ENCODE results near the gene PREX1. TPM values are rescaled to one million over a fixed set of nuclear protein-coding genes. Genes with fewer than 3 reads are reported as not detected.

The PREX1 gene
- total RNA-seq, 3 donors from 2014 or later, result 53.1 to 84.2 (median 65.1) TPM

DNA sequence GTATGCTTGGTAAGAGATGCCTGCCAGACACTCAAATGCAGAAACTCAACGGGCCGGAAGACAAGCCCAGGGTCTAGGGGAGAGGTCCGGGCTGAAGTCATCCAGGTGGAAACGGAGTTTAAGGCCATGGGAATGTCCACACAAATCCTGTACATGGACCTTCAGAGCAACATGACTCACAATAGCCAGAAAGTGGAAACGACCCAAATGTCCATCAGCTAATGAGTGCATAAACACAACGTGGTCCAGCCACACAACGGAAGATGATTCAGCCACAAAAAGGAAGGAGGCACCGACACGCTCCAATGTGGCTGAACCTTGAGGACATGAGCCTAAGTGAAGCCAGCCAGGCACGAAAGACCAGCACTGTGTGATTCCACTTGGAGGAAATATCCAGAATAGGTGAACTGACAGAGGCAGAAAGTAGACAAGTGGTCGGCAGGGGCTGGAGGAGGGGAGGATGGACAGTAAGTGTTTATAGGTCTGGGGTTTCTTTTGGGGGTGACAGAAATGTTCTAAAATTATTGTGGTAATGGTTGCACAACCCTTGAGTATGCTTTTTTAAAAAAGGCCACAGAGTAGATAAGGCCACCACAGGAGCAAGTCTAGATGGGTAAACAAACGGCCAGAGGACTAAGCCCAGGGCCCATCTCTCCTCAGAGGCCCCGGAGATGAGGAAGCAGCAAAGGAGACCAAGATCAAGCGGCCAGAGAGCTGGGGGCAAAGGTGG, 105.6 kb downstream of the PREX1 start:
- no peaks in the 10 kb centered on the region for H3K27me3 ChIP-seq
- H3K4me3 ChIP-seq, result no peak overlapping the region
- peaks cover 3 to 11% of the 10 kb centered on the region in 2 donors for H3K9me3 ChIP-seq
- peak overlapping the region; percentile 57 to 77 for H3K27ac ChIP-seq
- intact Hi-C loops (cut with DNase I; ENCODE audit: low total_unique reads), result no loop called here
- no peaks in the 10 kb centered on the region for H3K4me1 ChIP-seq
- H3K36me3 ChIP-seq, result no peaks in the 10 kb centered on the region
- no peak for TF ChIP-seq POLR2A (IDR thresholded peaks at IDR 0.05)
- TF ChIP-seq POLR2AphosphoS5 (IDR thresholded peaks at IDR 0.05), result no peak
- TF ChIP-seq, protein P1, sequence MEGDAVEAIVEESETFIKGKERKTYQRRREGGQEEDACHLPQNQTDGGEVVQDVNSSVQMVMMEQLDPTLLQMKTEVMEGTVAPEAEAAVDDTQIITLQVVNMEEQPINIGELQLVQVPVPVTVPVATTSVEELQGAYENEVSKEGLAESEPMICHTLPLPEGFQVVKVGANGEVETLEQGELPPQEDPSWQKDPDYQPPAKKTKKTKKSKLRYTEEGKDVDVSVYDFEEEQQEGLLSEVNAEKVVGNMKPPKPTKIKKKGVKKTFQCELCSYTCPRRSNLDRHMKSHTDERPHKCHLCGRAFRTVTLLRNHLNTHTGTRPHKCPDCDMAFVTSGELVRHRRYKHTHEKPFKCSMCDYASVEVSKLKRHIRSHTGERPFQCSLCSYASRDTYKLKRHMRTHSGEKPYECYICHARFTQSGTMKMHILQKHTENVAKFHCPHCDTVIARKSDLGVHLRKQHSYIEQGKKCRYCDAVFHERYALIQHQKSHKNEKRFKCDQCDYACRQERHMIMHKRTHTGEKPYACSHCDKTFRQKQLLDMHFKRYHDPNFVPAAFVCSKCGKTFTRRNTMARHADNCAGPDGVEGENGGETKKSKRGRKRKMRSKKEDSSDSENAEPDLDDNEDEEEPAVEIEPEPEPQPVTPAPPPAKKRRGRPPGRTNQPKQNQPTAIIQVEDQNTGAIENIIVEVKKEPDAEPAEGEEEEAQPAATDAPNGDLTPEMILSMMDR (IDR thresholded peaks at IDR 0.05), result no peak
- DNase-seq (ENCODE audit: low spot score in 2 of 2), result no peak

DNA sequence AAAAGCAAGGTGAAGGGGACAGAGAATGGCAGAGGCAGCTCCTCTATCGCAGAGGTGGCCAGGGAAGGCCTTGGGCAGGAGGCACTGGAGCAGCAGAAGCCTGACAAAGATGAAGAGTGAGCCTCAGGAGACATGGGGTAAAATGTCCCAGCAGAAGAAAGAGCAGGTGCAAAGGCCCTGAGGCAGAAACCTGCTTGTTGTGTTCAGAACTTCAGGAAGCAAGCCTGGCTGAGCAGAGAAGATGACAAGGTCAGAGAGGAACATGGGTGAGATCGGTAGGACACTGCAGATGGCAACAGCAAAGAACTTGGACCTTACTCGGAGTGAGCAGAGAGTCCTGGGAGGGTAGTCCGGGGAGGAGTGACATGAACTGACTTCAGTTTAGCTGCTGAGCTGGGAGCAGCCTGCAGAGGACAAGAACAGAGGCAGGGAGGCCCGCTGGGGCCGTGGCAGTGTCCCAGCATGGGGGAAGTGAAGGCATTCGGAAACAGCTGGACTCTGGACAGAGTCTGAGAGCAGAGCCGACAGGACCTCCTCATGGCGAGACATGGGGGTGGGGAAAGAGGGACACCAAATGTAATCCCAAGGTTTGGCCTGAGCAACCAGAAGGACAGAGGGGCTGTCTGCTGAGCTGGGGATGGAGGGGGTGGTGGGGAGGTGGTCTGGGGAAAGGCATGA, 106.3 kb downstream of the PREX1 start:
- H3K36me3 ChIP-seq, result no peaks in the 10 kb centered on the region
- H3K4me3 ChIP-seq, result no peak overlapping the region
- peak overlapping the region; percentile 11 to 77 for H3K27ac ChIP-seq
- H3K27me3 ChIP-seq, result no peaks in the 10 kb centered on the region
- no peaks in the 10 kb centered on the region for H3K4me1 ChIP-seq
- intact Hi-C loops (cut with DNase I; ENCODE audit: low total_unique reads), result no loop called here
- TF ChIP-seq POLR2AphosphoS5 (IDR thresholded peaks at IDR 0.05) (no peak), POLR2A (IDR thresholded peaks at IDR 0.05) (no peak)
- TF ChIP-seq, protein P1 (IDR thresholded peaks at IDR 0.05), result no peak
- peaks cover 3 to 11% of the 10 kb centered on the region in 2 donors for H3K9me3 ChIP-seq
- DNase-seq (ENCODE audit: low spot score in 2 of 2), result no peak

GRCh38 chr20:48720256-48720985, 107.4 kb downstream of the PREX1 start:
- peak in 1 of 2 donors; percentile 28 for DNase-seq (ENCODE audit: low spot score in 2 of 2)
- peaks cover 3 to 11% of the 10 kb centered on the region in 2 donors for H3K9me3 ChIP-seq
- no peaks in the 10 kb centered on the region for H3K27me3 ChIP-seq
- H3K4me3 ChIP-seq, result no peak overlapping the region
- H3K27ac ChIP-seq, result no peak overlapping the region
- TF ChIP-seq POLR2A (IDR thresholded peaks at IDR 0.05) (no peak), POLR2AphosphoS5 (IDR thresholded peaks at IDR 0.05) (no peak)
- TF ChIP-seq, protein P1 (IDR thresholded peaks at IDR 0.05), result no peak
- H3K4me1 ChIP-seq, result no peaks in the 10 kb centered on the region
- intact Hi-C loops (cut with DNase I; ENCODE audit: low total_unique reads), result no loop called here
- H3K36me3 ChIP-seq, result no peaks in the 10 kb centered on the region

- no peak for DNase-seq (ENCODE audit: low spot score in 2 of 2)
- intact Hi-C loops (cut with DNase I; ENCODE audit: low total_unique reads), result no loop called here
- Histone ChIP-seq H3K4me3 (no peak overlapping the region), H3K36me3 (no peaks in the 10 kb centered on the region), H3K27me3 (no peaks in the 10 kb centered on the region), H3K4me1 (no peaks in the 10 kb centered on the region), H3K9me3 (peaks cover 3 to 11% of the 10 kb centered on the region in 2 donors), H3K27ac (no peak overlapping the region)
- TF ChIP-seq, protein P1 (IDR thresholded peaks at IDR 0.05), result no peak
- TF ChIP-seq POLR2AphosphoS5 (IDR thresholded peaks at IDR 0.05), result no peak
- no peak for TF ChIP-seq POLR2A (IDR thresholded peaks at IDR 0.05)
Measured at GRCh38 chr20:48719598-48720255, 108.1 kb downstream of the PREX1 start.
